ACC112 (cell line): Measurements from ENCODE around the gene HGS.
"Not testable (repeated sequence)": the region's sequence is repeated elsewhere in the genome, so short reads cannot be mapped to it uniquely, and the experiment has no call there.

Source experiments
- H2AFZ ChIP-seq: fragments of 200-600 bp; sonication (generic); one replicate; pipeline ENCODE4 v1.6.0; 2017; ENCODE audit warnings: antibody characterized with exemption, low read length; ENCODE audit not compliant: unreplicated experiment
- H3K27ac ChIP-seq: fragments of 200-600 bp; sonication (generic); 2 replicates; pipeline ENCODE4 v1.5.1; 2014; ENCODE audit warnings: low read depth, mild to moderate bottlenecking, antibody characterized with exemption, low read length, moderate library complexity
- H3K27me3 ChIP-seq: fragments of 200-600 bp; sonication (generic); 2 replicates; pipeline ENCODE4 v1.6.1; 2014; ENCODE audit warnings: mild to moderate bottlenecking, antibody characterized with exemption, low read length, moderate library complexity, mixed read lengths; ENCODE audit not compliant: insufficient read depth
- H3K36me3 ChIP-seq: fragments of 200-600 bp; sonication (generic); 2 replicates; pipeline ENCODE4 v1.6.1; 2016; ENCODE audit warnings: mild to moderate bottlenecking, antibody characterized with exemption, low read length, moderate library complexity, mixed read lengths; ENCODE audit not compliant: insufficient read depth
- H3K4me1 ChIP-seq: fragments of 200-600 bp; sonication (generic); one replicate; pipeline ENCODE4 v1.6.1; 2016; ENCODE audit warnings: low read length, mixed read lengths; ENCODE audit not compliant: insufficient read depth, unreplicated experiment, control insufficient read depth
- H3K4me3 ChIP-seq: fragments of 200-600 bp; sonication (generic); 2 replicates; pipeline ENCODE4 v1.5.1; 2014; ENCODE audit warnings: mild to moderate bottlenecking, low read depth, low read length
- H3K79me2 ChIP-seq: fragments of 200-600 bp; sonication (generic); one replicate; pipeline ENCODE4 v1.6.0; 2016; ENCODE audit warnings: low read length; ENCODE audit not compliant: control insufficient read depth, unreplicated experiment, insufficient read depth

The HGS gene

DNA sequence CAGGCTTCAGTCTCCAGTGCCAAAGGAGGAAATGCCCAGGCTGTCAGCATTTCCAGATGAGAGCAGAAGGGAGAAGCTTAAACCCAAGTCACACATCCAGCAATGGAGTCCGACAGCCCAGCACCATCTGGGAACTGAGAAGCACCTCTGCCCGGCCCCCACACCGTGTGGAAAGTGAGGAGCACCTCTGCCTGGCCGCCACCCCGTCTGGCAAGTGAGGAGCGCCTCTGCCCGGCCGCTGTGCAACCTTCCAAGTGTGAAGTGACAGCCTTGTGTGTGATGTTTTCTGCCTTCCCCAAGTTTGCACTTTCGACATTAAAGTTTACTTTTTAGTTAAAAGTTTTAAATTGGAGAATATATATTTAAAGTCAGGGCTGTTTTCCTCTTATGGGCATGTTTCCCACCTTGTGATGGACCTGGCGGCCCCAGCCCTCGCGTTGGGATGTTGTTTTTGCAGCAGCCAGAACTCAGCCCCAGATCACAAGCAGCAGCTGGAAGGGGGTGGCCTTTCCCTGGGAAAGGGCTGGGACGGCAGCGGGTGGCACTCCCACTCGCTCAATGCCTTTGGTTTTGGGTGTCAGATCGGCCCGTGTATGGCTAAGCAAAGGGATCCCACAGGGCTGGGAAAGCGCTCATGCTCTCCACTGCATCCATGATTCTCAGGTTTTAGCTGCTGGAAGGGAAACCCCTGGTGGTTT, 10.1 kb upstream of the HGS start:
- peaks cover 6% of the 10 kb centered on the region for H3K36me3 ChIP-seq
- no peaks in the 10 kb centered on the region for H3K27me3 ChIP-seq
- no peak overlapping the region for H3K4me3 ChIP-seq
- no peaks in the 10 kb centered on the region for H3K4me1 ChIP-seq
- H2AFZ ChIP-seq = no peak overlapping the region
- no peak overlapping the region for H3K27ac ChIP-seq
- H3K79me2 ChIP-seq = peaks cover 10% of the 10 kb centered on the region

DNA sequence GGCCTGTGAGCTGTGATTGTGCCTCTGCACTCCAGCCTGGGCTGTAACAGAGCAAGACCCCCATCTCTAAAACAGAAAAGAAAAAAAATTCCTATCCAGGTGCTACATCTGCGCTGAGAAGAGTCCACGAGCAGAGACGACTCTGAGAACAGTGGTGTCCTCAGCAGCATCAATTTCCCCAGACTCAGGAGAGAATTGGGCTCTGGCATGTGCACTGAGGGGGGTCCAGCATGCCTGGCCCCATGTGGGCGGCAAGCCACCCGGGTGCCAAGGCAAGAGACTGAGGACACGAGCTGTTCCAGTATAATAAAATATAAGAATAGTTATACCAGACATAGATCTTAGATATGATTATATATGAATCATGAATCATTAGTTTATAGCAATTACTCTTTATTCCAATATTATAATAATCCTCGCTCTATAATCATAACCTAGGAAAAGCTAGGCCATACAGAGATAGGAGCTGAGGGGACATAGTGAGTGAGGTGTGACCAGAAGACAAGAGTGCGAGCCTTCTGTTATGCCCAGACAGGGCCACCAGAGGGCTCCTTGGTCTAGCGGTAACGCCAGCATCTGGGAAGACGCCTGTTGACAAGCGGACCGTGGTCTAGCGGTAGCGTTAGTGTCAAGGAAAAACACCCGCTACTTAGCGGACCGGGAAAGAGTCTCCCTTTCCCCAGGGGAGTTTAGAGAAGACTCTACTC, 8.1 kb upstream of the HGS start:
- H3K27me3 ChIP-seq, H3K4me1 ChIP-seq, H2AFZ ChIP-seq, H3K36me3 ChIP-seq, H3K79me2 ChIP-seq, H3K27ac ChIP-seq, H3K4me3 ChIP-seq: not testable (repeated sequence)

DNA sequence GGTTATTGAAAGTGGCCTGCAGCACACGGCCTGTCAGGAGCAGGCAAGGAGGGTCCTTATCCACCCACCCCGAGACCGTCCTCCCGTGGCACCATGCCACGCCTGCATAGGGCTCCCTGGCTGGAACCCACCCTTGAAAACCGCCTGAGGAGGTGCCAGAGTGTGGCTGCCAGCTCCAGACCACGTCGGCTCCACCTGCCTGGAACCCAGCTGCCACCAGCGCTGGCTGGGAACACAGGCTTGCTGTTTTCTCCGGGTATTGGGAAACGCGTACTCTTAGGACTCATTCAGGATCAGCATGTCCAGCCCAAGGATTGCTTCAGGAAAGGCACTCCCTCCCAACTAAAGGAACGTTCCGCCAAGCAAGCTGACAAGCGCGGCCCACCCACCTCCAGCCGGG, 6.9 kb upstream of the HGS start:
- Histone ChIP-seq H3K79me2 (peaks cover 4% of the 10 kb centered on the region), H3K27me3 (no peaks in the 10 kb centered on the region), H3K36me3 (peaks cover 3% of the 10 kb centered on the region; the same call in 1 of the 2 replicates), H3K4me1 (no peaks in the 10 kb centered on the region), H2AFZ (no peak overlapping the region), H3K27ac (no peak overlapping the region), H3K4me3 (no peak overlapping the region)

DNA sequence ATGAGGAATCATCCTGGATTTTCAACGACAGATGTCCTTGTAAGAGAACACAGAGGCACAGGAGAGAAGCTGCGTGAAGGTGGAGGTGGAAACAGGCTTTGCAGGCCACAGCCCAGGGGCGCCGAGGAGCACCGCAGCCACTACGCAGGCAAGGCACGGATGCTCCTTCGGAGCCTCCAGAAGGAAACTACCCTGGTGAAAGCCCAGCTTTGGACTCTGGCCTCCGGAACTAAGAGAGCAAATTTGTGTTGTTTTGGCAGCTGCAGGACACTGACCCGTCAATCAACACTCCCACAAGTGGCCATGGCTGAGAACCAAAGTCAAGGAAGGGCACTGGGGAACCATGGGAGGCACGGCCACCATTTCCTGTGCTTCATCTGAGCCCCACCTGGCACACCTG, 3.7 kb upstream of the HGS start:
- H3K27ac ChIP-seq = no peak overlapping the region
- peaks cover 5% of the 10 kb centered on the region for H3K4me1 ChIP-seq
- H2AFZ ChIP-seq = no peak overlapping the region
- peaks cover 26% of the 10 kb centered on the region for H3K79me2 ChIP-seq
- H3K27me3 ChIP-seq = no peaks in the 10 kb centered on the region
- no peak overlapping the region for H3K4me3 ChIP-seq
- H3K36me3 ChIP-seq = no peaks in the 10 kb centered on the region

DNA sequence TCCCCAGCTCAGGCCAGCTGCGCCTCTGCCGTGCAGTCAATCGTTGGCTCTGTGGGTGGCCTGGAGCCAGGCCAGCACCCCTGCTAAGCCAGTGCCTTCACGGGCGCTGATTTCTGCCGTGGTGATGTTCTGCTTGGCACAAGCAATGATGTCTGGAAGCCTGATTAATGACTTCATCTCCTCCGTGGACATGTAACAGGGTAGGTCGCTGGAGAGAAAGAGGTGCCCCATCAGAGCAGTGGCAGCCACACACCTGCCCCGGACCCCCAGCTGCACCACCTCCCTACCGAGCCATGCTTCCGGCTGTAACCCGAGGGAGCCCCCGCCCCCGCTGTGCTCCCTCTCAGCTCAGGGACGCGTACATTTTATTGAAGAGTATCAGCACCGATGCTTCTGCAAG, 2.1 kb upstream of the HGS start:
- peaks cover 14% of the 10 kb centered on the region for H3K4me1 ChIP-seq

DNA sequence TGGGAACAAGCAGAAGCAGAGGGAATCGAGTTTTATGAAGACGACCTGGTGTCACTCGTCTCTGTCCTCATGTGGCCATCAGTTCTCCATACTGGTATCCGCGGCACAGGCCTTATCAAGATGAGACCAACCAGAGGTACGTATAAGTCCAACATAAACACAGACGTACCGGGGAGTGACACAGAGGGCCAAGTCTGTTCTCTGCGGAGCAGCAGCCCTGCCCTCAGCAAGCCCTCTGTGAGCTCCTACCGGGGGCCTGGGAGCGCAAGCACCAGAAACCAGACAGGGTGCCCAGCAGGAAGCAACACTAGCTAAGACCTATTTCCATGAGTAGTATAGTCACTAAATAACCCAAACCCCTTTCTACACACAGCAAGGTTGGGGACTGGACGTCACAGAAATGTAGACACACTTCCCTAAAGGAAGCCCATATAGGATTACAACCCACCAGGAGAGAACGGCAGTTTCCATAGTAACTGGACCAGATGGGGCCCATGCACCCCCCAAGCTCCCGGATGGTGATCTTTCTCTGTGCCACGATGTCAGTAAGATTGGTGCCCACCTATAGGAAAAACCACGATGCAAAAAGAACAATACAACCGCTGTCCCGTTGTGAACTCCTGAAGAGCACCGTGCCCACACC, 1.1 kb upstream of the HGS start:
- H2AFZ ChIP-seq = no peak overlapping the region
- peak overlapping the region; percentile 55; the same call in 1 of the 2 replicates for H3K27ac ChIP-seq
- H3K4me1 ChIP-seq = peaks cover 14% of the 10 kb centered on the region
- H3K4me3 ChIP-seq = peak overlapping the region; percentile 93
- no peaks in the 10 kb centered on the region for H3K27me3 ChIP-seq
- peaks cover 52% of the 10 kb centered on the region for H3K79me2 ChIP-seq
- peaks cover 16% of the 10 kb centered on the region; the same call in 1 of the 2 replicates for H3K36me3 ChIP-seq

More for the DNA sequence above, 2.1 kb upstream of the HGS start:
- no peak overlapping the region for H3K4me3 ChIP-seq
- H3K27me3 ChIP-seq = no peaks in the 10 kb centered on the region
- peaks cover 41% of the 10 kb centered on the region for H3K79me2 ChIP-seq
- H3K27ac ChIP-seq = no peak overlapping the region
- H2AFZ ChIP-seq = no peak overlapping the region
- H3K36me3 ChIP-seq = peaks cover 8% of the 10 kb centered on the region; the same call in 1 of the 2 replicates

DNA sequence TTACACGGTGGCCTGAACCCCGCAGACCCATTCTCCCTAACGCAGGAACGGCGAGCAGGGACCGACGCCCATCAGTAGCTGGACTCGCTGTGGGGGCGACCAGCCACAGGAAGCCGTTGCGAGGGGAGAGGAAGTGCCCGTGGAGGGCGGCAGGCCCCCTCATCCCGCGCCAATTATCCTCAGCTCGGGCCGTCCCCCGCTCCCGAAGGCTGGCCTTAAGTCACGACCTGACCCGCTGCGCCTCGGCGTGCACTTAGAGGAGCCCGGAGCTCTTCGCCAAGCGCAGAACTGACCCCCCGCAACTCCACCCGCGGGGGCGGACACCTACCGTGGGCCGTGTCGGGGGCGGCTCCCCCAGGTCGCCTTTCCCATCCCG, 615 bp upstream of the HGS start:
- H3K36me3 ChIP-seq = peaks cover 16% of the 10 kb centered on the region; the same call in 1 of the 2 replicates
- H3K27ac ChIP-seq = peak overlapping the region; percentile 55; the same call in 1 of the 2 replicates
- peak overlapping the region; percentile 93 for H3K4me3 ChIP-seq
- peaks cover 14% of the 10 kb centered on the region for H3K4me1 ChIP-seq
- no peaks in the 10 kb centered on the region for H3K27me3 ChIP-seq
- peaks cover 57% of the 10 kb centered on the region for H3K79me2 ChIP-seq
- peak overlapping the region; percentile 53 for H2AFZ ChIP-seq

DNA sequence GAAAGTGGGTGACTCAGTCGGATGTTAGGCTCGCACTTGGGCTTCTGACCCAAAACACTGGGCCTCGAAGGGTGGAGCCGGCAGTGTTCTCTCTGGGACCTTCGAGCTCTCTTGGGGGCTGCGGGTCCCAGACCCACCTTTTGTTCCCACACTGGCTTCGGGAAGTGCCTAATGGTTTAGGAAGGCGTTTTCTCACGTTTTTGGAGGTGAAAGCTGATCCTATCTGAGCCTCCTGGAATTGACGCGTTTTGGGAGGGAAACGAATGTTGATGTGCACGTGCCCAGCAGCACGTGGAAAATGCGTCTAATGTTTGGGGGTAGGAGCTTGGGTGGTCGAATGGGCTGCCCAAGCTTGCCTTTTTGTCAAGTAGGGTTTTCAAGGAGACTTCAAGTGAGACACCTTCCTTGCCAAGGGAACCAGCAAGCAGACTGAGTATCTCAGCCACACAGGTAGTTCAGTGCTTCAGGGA, 666 bp downstream of the HGS start:
- H2AFZ ChIP-seq = no peak overlapping the region
- H3K36me3 ChIP-seq = peaks cover 21% of the 10 kb centered on the region; the same call in 1 of the 2 replicates
- peak overlapping the region; percentile 93 for H3K4me3 ChIP-seq
- H3K4me1 ChIP-seq = peaks cover 14% of the 10 kb centered on the region
- H3K79me2 ChIP-seq = peaks cover 69% of the 10 kb centered on the region
- peak overlapping the region; percentile 97 for H3K27ac ChIP-seq
- no peaks in the 10 kb centered on the region for H3K27me3 ChIP-seq

DNA sequence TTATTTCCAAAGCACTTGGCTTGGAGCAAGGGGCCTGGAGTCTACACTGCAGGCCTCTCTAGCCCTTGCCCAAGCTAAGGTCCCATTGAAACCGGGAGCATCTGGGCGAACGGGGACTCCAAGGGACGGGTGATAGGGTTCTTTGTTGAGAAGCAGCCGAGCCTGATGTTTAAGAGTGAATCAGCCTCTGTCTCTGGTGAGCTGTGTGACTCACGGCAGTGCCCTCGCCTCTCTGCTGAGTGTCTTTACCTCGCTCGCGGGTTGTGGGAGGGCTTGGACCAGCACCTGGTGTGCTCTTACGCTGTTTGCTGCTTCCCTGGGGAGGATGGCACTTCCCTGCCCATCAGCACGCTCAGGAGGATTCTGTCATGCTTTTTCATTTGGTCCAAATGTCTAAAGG, 1.3 kb downstream of the HGS start:
- no peak overlapping the region for H2AFZ ChIP-seq
- peaks cover 21% of the 10 kb centered on the region; the same call in 1 of the 2 replicates for H3K36me3 ChIP-seq
- H3K79me2 ChIP-seq = peaks cover 72% of the 10 kb centered on the region
- H3K27ac ChIP-seq = peak overlapping the region; percentile 97
- peaks cover 14% of the 10 kb centered on the region for H3K4me1 ChIP-seq
- H3K4me3 ChIP-seq = peak overlapping the region; percentile 93
- no peaks in the 10 kb centered on the region for H3K27me3 ChIP-seq

DNA sequence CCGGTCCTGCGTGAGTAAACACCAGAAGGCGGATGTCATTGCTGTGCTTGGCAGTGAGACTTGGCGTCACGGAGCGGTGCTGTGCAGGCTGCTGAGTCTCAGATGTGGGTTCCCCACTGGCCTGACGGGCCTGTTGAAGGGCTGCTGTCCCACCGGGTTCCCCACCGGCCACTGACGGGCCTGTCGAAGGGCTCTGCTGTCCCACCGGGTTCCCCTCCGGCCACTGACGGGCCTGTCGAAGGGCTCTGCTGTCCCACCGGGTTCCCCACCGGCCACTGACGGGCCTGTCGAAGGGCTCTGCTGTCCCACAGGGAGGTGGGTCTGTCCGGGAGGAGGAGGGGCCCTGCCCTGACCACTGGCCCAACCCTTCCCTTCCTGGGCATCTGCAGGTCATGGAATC, 2.8 kb downstream of the HGS start:
- Histone ChIP-seq H3K27me3 (no peaks in the 10 kb centered on the region), H3K36me3 (peaks cover 29% of the 10 kb centered on the region; the same call in 1 of the 2 replicates), H3K27ac (no peak overlapping the region), H2AFZ (no peak overlapping the region), H3K79me2 (peaks cover 79% of the 10 kb centered on the region), H3K4me3 (no peak overlapping the region), H3K4me1 (peaks cover 14% of the 10 kb centered on the region)
